ENCODE measurements around the gene SCARB1.

- peak; percentile 88 for TF ChIP-seq NFIC (IDR thresholded peaks at IDR 0.05)
- no peak for TF ChIP-seq EP300 (IDR thresholded peaks at IDR 0.05; ENCODE audit: borderline replicate concordance)
- no peak for TF ChIP-seq RAD21 (IDR thresholded peaks at IDR 0.05; ENCODE audit: low read depth)
- TF ChIP-seq TAF1 (IDR thresholded peaks at IDR 0.05; ENCODE audit: low read depth), result no peak
- no peak for TF ChIP-seq EGR1 (IDR thresholded peaks at IDR 0.05)
- no peak for TF ChIP-seq REST (IDR thresholded peaks at IDR 0.05; ENCODE audit: low read depth)
- no peak for TF ChIP-seq YY1 (IDR thresholded peaks at IDR 0.05; ENCODE audit: low read depth)
- no peak for TF ChIP-seq CEBPB (IDR thresholded peaks at IDR 0.05)
- TF ChIP-seq CREB1 (IDR thresholded peaks at IDR 0.05; ENCODE audit: low read depth), result no peak
- peak; percentile 20; the same call in 1 of the 2 replicates for TF ChIP-seq MAX (IDR thresholded peaks at IDR 0.05)
- TF ChIP-seq ZBTB7A (IDR thresholded peaks at IDR 0.05; ENCODE audit: low read depth), result no peak
Observed at GRCh38 chr12:124837958-124838803, 25.5 kb downstream of the SCARB1 start.

All from Ishikawa (cell line).